TTC549 (cell line): ENCODE results near the gene MRPL37.

ENCODE experiments used
- FAIRE-seq: peaks from 2 replicates; lab custom pipeline; 2012; peaks lifted over from hg19 to GRCh38; lab: Jason Lieb, UNC

MRPL37 gene

DNA sequence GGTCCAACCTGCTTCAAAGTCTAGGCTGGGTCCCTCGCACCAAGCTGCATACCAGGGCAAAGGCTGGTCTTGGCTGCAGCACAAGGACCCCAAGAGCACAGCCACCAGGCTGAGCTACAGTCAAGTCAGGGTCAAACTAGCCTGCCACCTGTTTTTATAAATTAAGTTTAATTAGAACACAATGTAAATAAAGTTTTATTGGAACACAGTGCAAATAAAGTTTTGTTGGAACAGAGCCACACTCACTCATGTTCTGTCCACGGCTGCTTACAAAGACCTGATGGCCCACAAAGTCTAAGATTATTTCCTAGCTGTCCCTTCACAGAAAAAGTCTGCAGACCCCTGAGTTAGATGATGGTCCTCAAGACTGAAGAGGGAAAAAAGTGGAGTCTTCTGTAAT lies 66.2 kb downstream of the MRPL37 start:
- no peak for FAIRE-seq

DNA sequence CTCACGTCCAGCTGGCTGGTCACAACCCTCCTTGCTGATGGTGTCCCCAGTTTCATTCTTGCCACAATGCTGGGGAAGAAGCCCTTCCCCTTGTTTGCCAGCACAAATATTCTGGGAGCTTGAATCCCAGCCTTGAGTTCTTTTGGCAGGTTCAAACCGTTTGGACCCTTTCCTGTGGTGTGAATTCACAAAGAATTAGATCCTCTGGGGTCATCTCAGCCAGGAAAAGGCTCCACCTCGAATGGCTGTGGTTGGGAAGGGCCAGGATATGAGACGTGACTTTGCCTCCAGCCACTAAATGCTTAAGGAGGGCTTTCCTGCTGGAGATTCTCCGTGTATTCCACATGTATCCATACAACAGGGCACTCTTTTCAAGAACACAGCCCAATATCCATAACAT lies 66.9 kb downstream of the MRPL37 start:
- no peak for FAIRE-seq
